ENCODE data around the gene ITGB2.
A peak's percentile ranks its signal among the peaks of the same experiment; 100 is the strongest.

Gene ITGB2

DNA sequence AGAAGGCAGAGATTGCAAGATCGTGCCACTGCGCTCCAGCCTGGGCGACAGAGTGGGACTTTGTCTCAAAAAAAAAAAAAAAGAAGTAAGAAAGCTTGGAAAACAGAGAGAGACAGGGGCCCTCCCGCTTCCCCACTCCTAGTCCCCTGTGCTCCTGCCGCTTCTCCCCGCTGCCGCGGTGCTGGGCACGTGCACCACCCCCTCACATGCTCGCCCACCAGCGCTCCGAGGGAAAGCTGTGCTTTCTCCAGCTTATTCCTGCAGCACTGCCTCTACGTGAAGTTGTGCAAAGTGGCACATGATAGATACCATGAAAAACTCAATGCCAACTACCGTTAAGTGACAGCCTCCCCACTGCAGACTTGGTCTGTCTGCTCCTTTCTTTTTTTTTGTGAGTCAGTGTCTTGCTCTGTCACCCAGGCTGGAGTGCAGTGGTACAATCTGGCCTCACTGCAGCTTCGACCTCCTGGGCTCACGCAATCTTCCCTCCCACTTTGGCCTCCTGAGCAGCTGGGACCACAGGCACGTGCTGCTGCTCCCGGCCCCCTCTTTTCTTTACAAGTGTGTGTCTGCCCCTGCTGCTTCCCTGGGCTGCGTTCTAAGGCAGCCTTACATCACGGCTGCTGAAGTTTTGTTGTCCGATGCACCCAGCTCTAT is 34.6 kb upstream of the ITGB2 start:
- DNase-seq = no peak

DNA sequence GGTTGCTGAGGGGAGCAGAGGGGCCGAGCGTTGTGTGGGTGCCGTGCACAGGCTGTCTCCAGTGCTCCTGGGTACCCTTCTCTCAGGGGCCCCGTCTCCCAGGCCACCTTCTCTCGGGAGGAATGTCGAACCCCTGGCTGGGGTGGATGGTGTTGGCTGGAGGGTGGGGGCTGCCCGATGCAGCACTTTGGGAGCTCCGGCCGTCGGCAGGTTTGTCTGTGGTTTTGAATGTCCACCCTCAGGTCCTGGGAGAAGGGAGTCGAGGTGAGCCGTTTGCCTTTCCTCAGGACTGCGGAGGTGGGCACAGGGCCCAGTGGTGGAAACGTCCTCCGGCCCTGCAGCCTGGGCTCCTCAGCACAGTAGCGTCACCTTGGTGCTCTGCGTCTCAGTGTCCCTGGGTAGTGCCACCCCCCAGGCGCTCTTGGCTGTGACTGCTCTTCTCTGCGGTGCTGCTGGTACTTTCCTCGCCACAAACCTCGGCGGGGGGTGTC is 33.6 kb upstream of the ITGB2 start:
- DNase-seq = no peak

DNA sequence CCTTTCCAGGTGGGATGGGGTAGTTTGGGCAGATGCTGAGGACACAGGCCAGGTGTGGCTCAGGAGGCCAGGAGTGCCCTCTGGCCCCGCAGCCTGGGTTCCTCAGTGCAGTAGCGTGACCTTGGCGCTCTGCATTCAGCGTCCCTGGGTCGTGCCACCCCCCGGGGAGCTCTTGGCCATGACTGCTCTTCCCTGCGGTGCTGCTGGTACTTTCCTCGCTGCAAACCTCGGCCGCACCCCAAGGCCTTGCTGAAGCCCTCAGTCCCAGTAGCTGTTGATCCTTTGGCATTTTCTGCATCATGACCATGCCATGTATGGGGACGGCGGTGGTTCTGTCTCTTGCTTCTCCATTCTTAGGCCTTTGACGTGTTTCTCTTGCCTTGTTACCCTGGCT is 32.9 kb upstream of the ITGB2 start:
- DNase-seq = no peak

DNA sequence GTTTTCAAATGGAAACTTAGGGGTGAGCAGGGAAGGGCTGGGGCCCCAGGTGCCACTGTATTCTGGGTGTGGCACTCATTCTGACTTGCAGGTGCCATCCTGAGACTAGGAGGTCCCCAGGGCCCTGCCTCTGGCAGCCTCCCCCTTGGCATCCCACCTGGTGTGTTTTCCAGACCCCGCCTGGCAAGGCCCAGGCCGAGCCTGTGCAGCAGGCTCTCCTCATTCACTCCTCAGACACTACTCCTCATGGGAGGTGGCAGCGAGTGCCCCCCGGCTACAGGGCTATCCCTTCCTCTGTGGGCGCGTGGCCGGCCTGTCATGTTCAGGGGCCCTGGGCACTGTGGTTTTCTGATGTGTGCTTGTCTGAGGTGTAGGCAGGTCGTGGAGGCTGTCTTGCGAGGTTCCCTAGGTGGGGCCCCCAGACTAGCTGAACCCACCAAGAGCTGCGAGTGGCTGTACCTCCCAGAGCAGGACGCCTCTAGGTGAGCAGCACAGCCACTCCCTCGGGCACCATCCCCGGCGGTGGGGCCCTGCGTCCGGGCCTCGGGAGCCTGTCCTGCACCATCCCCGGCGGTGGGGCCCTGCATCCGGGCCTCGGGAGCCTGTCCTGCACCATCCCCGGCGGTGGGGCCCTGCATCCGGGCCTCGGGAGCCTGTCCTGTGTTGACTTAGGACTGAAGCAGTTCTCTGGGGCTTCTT is 32.4 kb upstream of the ITGB2 start:
- DNase-seq = no peak

DNA sequence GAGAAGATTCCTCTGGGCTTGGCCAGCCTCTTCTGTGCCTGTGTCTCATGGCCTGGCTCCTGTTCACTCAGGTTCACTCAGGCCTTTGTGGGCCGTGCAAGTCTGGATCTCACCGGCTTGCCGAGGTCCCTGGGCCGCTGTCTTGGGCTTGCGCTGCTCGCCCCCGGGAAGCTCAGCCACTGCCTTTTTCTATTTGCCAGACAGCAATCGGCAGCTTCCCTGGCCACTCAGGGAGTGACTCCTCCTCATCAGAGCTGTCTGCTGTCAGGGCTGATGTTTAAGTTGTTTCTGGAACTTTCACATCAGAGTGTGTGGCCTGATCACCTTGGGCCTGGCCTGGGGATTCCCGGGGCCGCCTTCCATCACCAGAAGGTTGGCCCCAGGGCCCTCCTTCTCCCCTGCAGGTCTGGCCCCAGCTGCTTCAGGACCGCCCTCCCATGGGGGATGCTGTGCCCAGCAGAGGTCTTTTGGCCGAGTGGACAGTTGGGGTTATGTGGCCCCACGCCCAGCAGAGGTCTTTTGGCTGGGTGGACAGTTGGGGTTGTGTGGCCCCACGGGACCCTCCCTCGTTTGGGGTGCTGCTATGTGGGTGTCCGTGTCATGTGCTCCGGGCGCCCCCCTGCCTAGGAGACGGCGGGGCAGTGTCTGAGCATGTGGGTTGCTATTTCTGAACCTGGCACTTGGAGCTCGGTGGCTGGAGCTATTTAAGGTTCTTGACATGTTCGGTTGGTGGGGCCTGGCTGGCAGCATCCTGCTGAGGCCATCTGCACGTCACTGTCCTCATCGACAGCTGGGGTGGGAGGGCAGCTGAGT is 31.6 kb upstream of the ITGB2 start:
- DNase-seq = no peak

DNA sequence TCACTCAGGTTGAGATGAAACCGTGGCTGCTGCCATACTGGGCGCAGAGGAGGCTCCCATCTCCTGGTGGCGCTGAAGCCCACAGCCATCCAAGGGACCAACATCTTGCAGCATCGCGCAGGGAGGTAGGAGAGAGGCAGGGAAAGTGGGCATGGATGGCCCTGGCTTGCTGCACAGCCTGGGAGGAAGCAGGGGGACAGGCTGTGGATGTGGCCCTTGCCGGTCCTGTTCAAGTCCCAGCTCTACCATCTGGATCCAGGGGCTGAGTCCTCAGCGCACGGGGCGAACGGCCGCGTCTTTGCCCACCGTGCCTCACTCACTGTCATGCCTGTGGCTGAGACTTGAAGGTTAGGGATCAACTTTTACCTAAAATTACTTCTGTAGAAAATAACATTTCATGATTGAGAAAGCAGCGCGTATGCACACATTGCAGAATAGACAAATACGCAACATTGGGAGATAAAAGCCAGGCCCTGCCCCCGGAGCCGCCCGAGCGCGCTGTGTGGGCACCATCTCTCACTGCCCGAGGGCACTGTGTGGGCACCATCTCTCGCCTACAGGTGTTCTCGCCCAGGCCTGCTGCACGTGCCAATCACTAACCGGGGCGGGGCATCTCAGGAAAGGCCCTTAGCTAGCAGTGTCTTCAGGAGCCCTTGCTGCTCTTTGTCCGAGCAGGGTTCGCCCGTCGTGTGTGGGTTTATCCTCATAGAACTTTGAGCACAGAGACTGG is 30.7 kb upstream of the ITGB2 start:
- DNase-seq = no peak

DNA sequence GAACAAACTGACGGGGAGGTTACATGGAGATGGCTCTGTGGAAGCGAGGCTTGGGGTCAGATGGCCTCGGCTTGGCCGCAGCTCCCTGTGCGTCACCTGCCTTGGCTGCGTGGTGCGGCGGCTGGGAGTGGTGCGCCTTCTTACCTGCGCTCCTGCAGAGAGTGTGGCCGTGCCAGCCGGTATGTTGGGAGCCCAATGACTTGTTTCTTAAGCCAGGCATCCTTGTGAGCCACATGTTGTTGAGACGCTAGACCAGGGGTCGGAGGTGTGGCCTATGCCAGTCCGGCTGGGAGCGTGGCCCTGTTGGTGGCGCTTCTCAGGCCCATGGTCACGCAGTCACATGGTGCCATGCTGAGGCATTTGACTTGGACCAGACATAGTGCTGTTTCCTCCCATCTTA is 29.7 kb upstream of the ITGB2 start:
- DNase-seq = no peak

DNA sequence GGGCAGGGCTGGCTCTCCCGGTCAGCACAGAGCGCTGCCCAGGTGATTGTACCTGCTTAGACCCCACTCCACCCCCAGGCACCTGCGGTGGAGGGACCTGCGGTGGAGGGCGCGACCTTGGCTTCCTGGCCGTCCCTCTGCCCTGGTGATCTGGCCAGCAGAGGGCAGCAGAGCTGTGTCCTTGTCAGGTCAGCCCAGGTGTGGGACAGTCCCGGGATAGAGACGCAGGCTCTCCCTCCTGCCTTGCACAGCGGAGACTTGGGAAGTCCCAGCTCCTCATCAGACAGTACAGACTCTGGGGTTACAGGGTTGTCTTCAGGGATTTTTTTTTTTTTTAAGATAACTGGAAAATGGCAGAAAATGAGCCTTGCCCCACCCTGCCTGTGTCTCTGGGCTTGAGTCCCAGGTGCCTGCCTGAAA is 29.1 kb upstream of the ITGB2 start:
- peak; percentile 69 for DNase-seq

DNA sequence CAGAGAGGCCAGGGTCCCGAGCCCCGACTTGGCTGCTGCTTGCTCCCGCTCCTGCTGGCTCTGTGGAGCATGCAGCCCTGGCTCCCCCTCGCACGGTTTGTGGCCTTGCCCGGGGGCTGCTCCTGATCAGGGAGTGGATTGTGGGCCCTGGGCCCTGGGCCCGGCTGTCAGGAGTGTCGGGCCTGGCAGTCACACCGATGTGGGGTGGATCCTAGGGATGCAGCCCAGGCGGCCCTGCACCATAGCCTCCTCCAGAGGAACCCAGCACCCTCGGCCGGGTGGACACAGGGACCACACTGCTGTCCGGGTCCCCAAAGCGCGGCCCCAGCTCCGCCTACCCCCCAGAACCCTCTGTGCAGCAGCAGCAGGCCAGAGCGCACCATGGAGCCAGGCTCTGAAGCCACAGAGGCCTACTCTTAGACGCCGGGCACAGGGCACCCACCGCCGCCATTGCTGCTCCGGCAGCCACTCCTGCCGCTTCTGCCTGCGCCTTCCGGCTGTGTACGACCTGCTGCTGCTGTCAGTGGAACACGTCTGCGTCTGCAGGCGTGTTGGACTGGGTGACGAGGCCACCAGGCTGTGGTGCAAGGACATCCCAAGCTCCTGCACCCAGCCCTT is 28.6 kb upstream of the ITGB2 start:
- DNase-seq = no peak

DNA sequence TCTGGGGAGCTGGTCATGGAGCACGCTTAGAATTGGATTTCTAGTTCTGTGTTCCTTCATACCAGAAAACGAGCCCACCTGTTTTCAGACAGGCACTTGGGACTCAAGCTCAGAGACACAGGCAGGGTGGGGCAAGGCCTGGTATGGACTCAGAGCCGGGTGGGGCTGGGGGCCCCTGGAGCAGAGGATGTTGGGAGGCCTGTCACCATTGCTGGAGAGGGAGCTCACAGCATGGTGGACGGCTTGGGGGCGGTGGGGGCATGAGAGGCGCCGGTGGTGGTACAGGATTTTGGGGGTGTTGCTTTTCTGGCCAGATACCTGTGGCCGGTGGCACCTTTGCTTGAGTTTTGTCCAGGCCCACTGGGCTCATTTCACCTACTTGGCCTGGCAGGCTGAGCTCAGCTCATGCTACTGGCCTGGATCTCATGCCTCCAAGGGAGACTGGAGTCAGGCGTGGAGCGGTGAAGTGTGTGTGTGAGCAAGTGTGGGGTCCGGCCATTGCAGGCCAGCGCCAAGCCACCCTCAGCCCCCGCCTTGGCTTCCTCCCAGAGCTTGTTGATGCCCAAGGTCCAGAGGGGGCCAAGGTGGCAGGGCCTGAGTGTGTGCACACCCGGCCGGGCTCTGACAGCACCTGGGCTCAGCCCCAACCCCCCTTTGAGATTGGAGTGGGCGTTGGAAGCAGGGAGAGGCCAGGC is 27.9 kb upstream of the ITGB2 start:
- no peak for DNase-seq

DNA sequence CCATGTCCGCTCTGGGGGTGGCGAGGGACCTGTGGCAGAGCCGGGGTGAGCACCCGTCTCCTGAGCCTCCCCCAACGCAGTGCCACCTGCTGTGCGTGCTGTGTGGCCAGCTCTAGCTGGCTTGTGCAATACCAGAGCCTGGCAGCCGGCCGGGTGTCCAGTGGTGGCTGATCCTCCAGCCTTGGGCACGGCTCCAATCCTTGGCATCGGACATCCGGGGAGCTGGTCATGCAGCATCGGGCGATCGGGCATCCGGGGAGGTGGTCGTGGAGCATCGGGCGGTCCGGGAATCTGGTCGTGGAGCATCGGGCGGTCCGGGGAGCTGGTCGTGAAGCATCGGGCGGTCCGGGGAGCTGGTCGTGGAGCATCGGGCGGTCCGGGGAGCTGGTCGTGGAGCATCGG is 27.2 kb upstream of the ITGB2 start:
- DNase-seq = no peak

DNA sequence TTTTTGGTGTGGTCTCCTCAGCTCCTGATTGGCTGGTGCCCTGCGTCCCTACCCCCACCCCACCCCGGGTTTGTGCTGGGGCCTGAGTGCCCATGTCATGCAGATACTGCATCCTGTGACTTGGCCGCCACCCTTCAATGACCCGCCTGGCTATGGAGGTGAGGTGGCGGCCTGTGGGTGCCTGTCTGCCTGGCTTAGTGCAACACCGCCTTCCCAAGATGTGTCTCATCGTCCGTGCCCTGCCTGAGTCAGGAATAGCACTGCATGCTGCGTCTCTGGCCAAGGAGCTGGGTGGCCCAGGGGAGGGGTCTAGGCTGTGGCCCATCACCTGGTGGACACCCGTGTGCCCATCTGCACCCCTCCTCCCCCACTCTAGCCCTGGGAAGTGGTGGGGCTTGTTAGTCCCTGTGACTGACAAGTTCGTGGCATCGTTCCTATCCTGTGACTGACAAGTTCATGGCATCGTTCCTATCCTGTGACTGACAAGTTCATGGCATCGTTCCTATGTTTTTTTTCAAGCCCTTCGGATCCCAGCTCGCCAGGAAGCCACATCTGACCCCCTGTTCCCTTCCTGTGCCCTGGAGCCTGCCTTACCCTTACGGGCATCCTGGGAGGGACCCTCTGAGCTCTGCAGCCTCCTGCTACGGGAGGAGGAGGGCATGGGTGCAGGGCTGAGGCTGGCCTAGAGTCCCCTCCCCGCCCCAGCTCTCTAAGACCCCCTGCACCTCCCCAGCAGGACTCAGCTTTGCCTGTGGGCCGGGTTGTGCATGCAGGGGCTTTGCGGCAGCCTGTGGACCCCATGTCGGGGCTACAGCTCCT is 26.6 kb upstream of the ITGB2 start:
- DNase-seq = no peak

DNA sequence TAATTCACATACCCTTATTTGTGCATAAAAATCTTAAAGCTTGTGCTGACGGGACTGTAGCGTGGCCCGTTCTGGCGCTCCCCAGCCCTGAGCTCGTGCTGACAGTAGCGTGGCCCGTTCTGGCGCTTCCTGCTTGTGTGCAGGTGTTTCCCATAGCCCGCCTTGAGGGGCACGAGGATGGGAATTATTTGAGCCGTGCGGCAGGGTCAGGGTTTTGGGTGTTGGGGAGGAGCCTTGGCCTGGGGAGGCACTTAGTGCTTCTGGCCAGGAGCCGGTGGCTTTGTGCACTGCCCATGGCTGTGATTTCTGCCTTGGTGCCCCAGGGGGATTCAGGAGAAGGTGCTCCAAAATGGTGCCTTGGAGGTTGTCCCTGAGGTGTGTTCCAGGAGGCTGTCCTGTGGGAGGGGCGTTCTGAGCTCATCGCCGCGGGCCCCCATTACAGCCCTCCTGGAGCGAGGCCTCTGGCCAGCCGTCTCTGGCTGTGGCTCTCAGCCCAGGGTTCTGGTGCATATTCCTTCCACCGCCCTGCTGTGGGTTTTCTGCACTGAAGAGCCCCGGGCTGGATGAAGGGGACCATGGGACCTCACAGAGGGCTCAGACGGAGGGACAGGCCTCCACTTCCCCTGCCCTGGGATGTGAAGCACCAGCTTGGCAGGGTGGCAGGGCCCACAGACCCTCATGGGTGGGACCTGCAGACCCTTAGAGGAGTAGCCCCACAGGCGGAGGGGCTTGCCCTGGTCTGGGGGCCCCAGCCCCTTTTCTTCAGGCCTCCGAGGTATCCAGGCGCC is 25.7 kb upstream of the ITGB2 start:
- no peak for DNase-seq

DNA sequence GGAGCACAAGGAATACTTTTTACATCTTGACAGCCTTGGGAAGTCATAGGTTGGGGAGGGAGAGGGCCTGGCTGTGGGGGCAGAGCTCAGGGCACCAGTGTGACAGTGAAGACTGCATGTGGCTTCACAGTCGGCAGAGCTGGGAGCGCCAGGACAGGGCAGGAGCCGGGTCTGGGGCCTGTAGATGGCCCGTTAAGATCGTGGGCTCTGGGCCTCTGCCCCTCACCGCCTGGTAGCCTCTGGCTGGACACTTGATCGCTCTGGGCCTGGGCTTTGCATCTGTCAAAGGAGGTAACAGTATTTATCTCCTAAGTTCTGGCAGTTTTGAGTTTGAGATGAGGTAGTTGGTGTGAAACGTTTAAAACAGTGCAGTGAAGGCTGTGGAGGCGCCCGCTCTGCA is 23.9 kb upstream of the ITGB2 start:
- no peak for DNase-seq

DNA sequence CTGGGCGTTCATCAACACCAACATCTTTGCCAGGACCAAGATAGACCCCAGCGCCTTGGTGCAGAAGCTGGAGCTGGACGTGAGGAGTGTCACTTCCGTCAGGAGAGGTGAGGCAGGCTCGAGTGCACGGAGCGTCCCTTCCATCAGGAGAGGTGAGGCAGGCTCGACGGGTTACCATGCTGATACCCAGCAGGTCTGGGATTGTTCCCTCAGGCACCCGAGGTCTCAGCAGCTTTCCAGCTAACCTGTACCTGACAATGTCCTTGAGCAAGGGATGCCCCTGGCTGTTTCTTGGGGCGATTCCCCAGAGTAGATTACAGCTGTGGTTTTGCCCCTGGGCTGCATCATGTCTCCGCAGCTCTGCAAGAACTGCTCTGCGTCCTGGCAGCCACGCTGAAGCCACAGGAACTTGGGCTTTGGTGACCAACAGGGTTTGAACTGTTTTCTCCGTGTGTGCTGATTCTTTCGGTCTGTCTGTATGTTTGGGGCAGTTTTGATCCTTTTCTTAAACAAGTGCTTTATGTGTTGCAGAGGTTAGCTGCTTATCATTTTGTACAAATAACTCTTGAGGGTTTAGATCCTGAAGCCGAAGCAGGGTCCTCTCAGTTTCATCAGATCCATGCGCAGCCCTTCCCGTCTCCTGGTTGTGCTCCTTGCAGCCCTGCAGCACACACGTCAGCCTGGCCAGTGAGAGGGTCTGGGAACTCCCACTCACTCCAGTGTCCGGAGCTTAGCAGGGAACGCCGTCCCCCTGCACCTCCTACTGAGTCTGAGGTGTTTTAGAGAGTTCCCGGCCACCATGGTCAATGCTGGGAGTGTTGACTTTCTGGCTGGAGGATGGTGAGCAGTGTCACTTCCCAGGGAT is 23.2 kb upstream of the ITGB2 start:
- DNase-seq = no peak

DNA sequence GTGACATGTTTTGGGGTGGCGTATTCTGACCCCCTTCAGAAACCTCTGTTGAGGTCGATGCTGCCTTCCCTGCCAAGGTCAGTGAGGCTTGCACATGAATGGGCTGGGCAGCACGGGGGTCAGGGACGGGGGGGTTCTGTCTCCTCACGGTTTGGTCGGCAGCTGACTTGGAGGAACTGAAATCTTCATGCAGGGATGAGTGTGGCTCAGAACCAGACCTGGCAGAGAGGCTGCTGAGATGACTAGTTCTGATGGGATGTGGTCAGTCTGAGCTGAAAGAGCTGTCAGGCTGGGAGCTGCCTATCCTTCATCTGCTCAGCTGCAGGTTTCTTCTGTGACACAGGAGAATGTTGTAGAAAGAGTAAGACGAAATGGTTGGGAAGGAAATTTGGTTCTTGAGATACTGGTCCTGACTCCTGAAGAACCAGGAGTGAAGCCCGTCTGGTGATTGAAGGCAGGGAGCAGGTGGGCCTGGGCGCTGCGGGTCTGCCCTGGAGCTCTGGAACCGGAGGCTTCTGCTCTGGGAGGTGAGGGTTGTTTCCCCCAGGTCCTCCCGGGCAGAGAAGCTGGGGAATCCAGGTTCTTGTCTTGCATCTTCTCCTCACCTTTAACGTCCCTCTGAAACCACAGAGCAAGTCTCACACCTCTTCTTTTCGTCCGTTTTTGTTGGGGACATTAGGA is 22.4 kb upstream of the ITGB2 start:
- no peak for DNase-seq

DNA sequence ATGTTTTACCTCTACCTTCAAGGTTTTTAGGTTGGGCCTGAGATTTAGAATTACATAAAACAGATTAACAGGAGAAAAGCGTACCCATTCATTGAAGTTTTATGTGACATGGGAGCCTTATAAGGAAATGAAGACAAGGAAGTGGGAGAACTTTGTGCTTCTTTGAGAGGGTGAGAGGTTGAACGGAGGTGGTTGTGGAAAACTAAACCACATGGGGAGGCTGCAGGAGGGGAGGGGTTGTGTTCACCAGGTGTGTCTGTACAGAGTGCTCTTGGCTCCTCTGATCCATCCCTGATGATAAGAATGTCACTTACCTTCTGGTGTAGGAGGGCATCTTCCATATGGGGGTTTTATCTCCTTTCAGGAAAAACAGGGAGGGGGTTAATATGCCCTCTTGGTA is 21.9 kb upstream of the ITGB2 start:
- DNase-seq = no peak

DNA sequence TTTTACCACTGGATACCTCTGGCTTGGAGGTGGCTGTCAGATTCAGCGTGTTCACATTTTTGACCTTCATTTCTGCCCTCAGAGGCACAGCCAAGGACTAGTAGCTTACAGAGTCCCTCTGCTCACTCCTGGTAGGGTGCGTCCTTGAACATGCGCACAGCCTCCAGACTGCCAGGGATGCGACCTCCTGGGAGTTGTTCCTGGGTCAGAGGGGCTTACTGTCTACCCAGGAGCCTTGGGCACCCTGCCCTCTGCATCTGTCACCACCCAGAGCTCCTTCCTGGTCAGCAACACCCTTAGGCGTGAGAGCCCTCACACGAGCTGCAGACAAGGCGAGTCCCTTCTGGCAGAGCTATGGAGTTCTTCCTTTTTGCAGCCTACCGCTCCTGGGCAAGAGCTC is 20.9 kb upstream of the ITGB2 start:
- no peak for DNase-seq

Data from hematopoietic multipotent progenitor cell treated with erythropoietin and hydrocortisone succinate and interleukin-3 and kit ligand, for 8 days (in vitro differentiated cells).